PC-3 (cell line): ENCODE results near the gene NFIX. TPM values are rescaled to one million over a fixed set of nuclear protein-coding genes. Genes with fewer than 3 reads are reported as not detected.

Experiments used
- ATAC-seq: fragments of 200-7000 bp; cut with Tn5 transposase; 2 replicates; pipeline ENCODE4 v1.9.1; 2020; ENCODE audit warnings: mild to moderate bottlenecking, moderate library complexity
- BruUV-seq: library from RNA; stranded (reverse); fragments of 400-500 nt; replicated peaks from 2 replicates; lab custom pipeline; 2021; lab: Mats Ljungman, UMichigan
- CTCF ChIA-PET: fragments of 300-600 bp; sonication (Branson Sonifier 250); formaldehyde crosslinking; loops from one replicate; lab custom pipeline; 2022; ENCODE audit warnings: antibody characterized with exemption; lab: Charles Lee
- POLR2A ChIA-PET: fragments of 300-600 bp; sonication (Branson Sonifier 250); formaldehyde crosslinking; loops from one replicate; lab custom pipeline; 2022; ENCODE audit warnings: antibody characterized with exemption; ENCODE audit not compliant: unreplicated experiment; lab: Charles Lee
- DNase-seq: peaks from one replicate; pipeline ENCODE4 v3.0.0-alpha.2; 2015
- H2AFZ ChIP-seq: fragments of 300-600 bp; sonication (generic); 2 replicates; pipeline ENCODE4 v1.6.0; 2016; ENCODE audit warnings: antibody characterized with exemption, low read length
- H3F3A ChIP-seq: fragments of 300-600 bp; sonication (generic); one replicate; pipeline ENCODE4 v1.6.0; 2017; ENCODE audit warnings: antibody characterized with exemption, low read length, control low read depth, mild to moderate bottlenecking; ENCODE audit not compliant: unreplicated experiment
- H3K27ac ChIP-seq: fragments of 300-600 bp; sonication (generic); 2 replicates; pipeline ENCODE4 v1.5.1; 2016; ENCODE audit warnings: mild to moderate bottlenecking, low read length
- H3K27me3 ChIP-seq: fragments of 300-600 bp; sonication (generic); 2 replicates; pipeline ENCODE4 v1.6.1; 2016; ENCODE audit warnings: low read length, mixed read lengths
- H3K36me3 ChIP-seq: fragments of 300-600 bp; sonication (generic); 2 replicates; pipeline ENCODE4 v1.6.1; 2016; ENCODE audit warnings: low read depth, mixed run types, low read length, mixed read lengths
- H3K4me1 ChIP-seq: fragments of 300-600 bp; sonication (generic); 2 replicates; pipeline ENCODE4 v1.5.1; 2016; ENCODE audit warnings: low read length; ENCODE audit not compliant: insufficient read depth
- H3K4me2 ChIP-seq: fragments of 300-600 bp; sonication (generic); 2 replicates; pipeline ENCODE4 v1.6.0; 2016; ENCODE audit warnings: low read length
- H3K4me3 ChIP-seq: fragments of 300-600 bp; sonication (generic); 2 replicates; pipeline ENCODE4 v1.5.1; 2016; ENCODE audit warnings: mild to moderate bottlenecking, low read length, mixed read lengths
- H3K79me2 ChIP-seq: fragments of 300-600 bp; sonication (generic); 2 replicates; pipeline ENCODE4 v1.6.1; 2017; ENCODE audit warnings: low read length, mixed read lengths
- H3K9ac ChIP-seq: fragments of 300-600 bp; sonication (generic); 2 replicates; pipeline ENCODE4 v1.6.0; 2016; ENCODE audit warnings: mild to moderate bottlenecking, low read length
- H3K9me2 ChIP-seq: fragments of 300-600 bp; sonication (generic); replicated peaks from 2 replicates; pipeline ENCODE4 v1.6.1; 2016; ENCODE audit warnings: mixed run types, low read length, mixed read lengths
- H3K9me3 ChIP-seq: fragments of 300-600 bp; sonication (generic); 2 replicates; pipeline ENCODE4 v1.6.1; 2016; ENCODE audit warnings: low read length, mixed read lengths
- H4K20me1 ChIP-seq: fragments of 300-600 bp; sonication (generic); 2 replicates; pipeline ENCODE4 v1.6.1; 2016; ENCODE audit warnings: low read length, mixed read lengths
- CTCF ChIP-seq: fragments of 300-600 bp; sonication (generic); conservative IDR thresholded peaks from 2 replicates; pipeline ENCODE4 v1.5.1; 2017; ENCODE audit warnings: antibody characterized with exemption, low read depth, mild to moderate bottlenecking, low read length
- EZH2 ChIP-seq: fragments of 300-600 bp; sonication (generic); IDR thresholded peaks from one replicate; pipeline ENCODE4 v1.6.1; 2017; ENCODE audit warnings: antibody characterized with exemption, mild to moderate bottlenecking, low read length; ENCODE audit not compliant: unreplicated experiment
- EZH2phosphoT487 ChIP-seq: fragments of 300-600 bp; sonication (generic); IDR thresholded peaks from 2 replicates; pipeline ENCODE4 v1.6.1; 2018; ENCODE audit warnings: mild to moderate bottlenecking, antibody characterized with exemption, low read length, borderline replicate concordance
- intact Hi-C: fragments of 100-400 bp; cut with micrococcal nuclease; formaldehyde crosslinking; loops from 2 replicates; pipeline ENCODE4 v1.9.0; 2023
- total RNA-seq: library from RNA; depleted of rRNA; stranded (reverse); fragments of >200 nt; gene quantifications from 2 replicates; pipeline ENCODE4 v1.2.3, GENCODE V29; 2014

NFIX gene
- total RNA-seq, 1 experiment from 2014 or later, result 43.3 TPM

GRCh38 chr19:13117772-13118423 is 122.6 kb downstream of the NFIX start, which contains the start of gene NACC1:
NACC1 (plus strand) TSS chr19:13118264; CDS start chr19:13135208, 16,944 bp downstream.
- H3K4me3 ChIP-seq, result peak within 1 kb of the TSS; percentile 93
- H3K9me2 ChIP-seq, result no peaks in the 10 kb centered on the region
- no peaks in the 10 kb centered on the region for H3K27me3 ChIP-seq
- peak within 1 kb of the TSS; percentile 95 for H3K9ac ChIP-seq
- peak; percentile 71 for ATAC-seq
- peaks cover 81% of the 10 kb centered on the region for H3K79me2 ChIP-seq
- peak within 1 kb of the TSS; percentile 81 for H3K27ac ChIP-seq
- BruUV-seq, result no TSS peak
- ChIA-PET CTCF (interaction anchor here (1.2 kb wide), 1 partner anchor 140 kb away, joined by 3 read pairs; no protein-coding TSS in a partner anchor), POLR2A (interaction anchor here (0.5 to 0.6 kb wide), 4 partner anchors 32 to 211 kb away, joined by 3 to 8 read pairs (median 4); no protein-coding TSS in a partner anchor)
- peaks cover 38% of the 10 kb centered on the region for H3K4me1 ChIP-seq
- peaks cover 23% of the 10 kb centered on the region; the same call in 1 of the 2 replicates for H3K36me3 ChIP-seq
- H3F3A ChIP-seq, result peaks cover 4% of the 10 kb centered on the region
- TF ChIP-seq EZH2 (no peak), EZH2phosphoT487 (no peak), CTCF (no peak)
- intact Hi-C loops, result loop anchor here (1.0 kb wide), 1 partner anchor 32 kb away; the partner anchor contains the start of genes IER2 and STX10
- H3K9me3 ChIP-seq, result no peaks in the 10 kb centered on the region
- H2AFZ ChIP-seq, result peak within 1 kb of the TSS; percentile 82
- DNase-seq, result peak; percentile 95
- peaks cover 40% of the 10 kb centered on the region for H4K20me1 ChIP-seq
- H3K4me2 ChIP-seq, result peak within 1 kb of the TSS; percentile 96

- TF ChIP-seq CTCF, result no peak
- TF ChIP-seq EZH2phosphoT487, result no peak
- BruUV-seq, result no TSS peak
- CTCF ChIA-PET, result interaction anchor here (1.2 kb wide), 1 partner anchor 141 kb away, joined by 3 read pairs; no protein-coding TSS in a partner anchor
- H3K9me2 ChIP-seq, result no peaks in the 10 kb centered on the region
- H3K9ac ChIP-seq, result peak overlapping the region; percentile 95
- peaks cover 23% of the 10 kb centered on the region; the same call in 1 of the 2 replicates for H3K36me3 ChIP-seq
- peak overlapping the region; percentile 65 for H3K27ac ChIP-seq
- H3F3A ChIP-seq, result peaks cover 4% of the 10 kb centered on the region
- ATAC-seq, result peak; percentile 15
- peaks cover 84% of the 10 kb centered on the region for H3K79me2 ChIP-seq
- no peaks in the 10 kb centered on the region for H3K27me3 ChIP-seq
- peak overlapping the region; percentile 93 for H3K4me3 ChIP-seq
- peaks cover 47% of the 10 kb centered on the region for H4K20me1 ChIP-seq
- peaks cover 38% of the 10 kb centered on the region for H3K4me1 ChIP-seq
- no peaks in the 10 kb centered on the region for H3K9me3 ChIP-seq
- POLR2A ChIA-PET, result interaction anchor here (0.5 to 0.6 kb wide), 2 partner anchors 31 to 210 kb away, joined by 3 to 8 read pairs; no protein-coding TSS in a partner anchor
- peak overlapping the region; percentile 53; the same call in 1 of the 2 replicates for H2AFZ ChIP-seq
- DNase-seq, result peak; percentile 66
- intact Hi-C loops, result no loop called here
- peak overlapping the region; percentile 85 for H3K4me2 ChIP-seq
Measured at GRCh38 chr19:13118424-13119193, 123.3 kb downstream of the NFIX start.
